Skeletal muscle cell (primary cell): ENCODE data around the gene POFUT2.

Experiments
- DNase-seq: peaks from one replicate; pipeline ENCODE4 v3.0.0-alpha.2; 2010; ENCODE audit warnings: low read depth
- H3K4me3 ChIP-seq: 2 replicates; pipeline ENCODE4 v1.5.1; 2011; ENCODE audit warnings: low read depth, mild to moderate bottlenecking, control low read depth, low read length, moderate library complexity

The POFUT2 gene

GRCh38 chr21:45256021-45256911 is 31.4 kb downstream of the POFUT2 start:
- DNase-seq = no peak
- no peak overlapping the region for H3K4me3 ChIP-seq

DNA sequence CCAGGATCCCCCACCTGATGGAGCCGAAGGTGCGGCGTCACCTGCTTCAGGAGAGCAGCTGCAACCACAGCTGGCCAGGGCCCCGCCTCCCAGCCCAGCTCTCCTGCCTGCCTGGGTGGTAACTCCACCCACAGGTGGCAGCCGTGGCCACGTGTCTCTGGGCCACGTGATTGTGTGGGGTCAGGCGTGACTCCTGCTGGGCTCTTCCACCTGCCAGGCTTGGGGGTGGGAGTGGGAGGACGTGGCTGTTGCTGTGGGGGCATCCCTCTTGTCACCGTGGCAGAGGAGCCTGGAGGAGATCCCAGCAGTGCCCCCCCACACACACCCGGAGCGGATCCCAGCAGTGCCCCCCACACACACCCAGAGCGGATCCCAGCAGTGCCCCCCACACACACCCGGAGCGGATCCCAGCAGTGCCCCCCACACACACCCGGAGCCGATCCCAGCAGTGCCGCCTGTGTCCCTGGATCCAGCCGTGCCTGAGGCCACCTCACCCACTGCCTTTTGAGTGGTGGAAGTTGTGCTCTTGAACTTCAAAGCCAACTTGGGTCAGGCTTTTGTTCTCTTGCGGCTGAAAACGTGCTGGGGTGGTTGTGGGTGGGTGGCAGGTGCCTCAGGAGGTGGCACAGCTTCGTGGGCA is 32.2 kb downstream of the POFUT2 start:
- H3K4me3 ChIP-seq = no peak overlapping the region
- no peak for DNase-seq

- no peak for DNase-seq
- no peak overlapping the region for H3K4me3 ChIP-seq
These were observed 33.2 kb downstream of the POFUT2 start for GRCh38 chr21:45254460-45254930.

DNA sequence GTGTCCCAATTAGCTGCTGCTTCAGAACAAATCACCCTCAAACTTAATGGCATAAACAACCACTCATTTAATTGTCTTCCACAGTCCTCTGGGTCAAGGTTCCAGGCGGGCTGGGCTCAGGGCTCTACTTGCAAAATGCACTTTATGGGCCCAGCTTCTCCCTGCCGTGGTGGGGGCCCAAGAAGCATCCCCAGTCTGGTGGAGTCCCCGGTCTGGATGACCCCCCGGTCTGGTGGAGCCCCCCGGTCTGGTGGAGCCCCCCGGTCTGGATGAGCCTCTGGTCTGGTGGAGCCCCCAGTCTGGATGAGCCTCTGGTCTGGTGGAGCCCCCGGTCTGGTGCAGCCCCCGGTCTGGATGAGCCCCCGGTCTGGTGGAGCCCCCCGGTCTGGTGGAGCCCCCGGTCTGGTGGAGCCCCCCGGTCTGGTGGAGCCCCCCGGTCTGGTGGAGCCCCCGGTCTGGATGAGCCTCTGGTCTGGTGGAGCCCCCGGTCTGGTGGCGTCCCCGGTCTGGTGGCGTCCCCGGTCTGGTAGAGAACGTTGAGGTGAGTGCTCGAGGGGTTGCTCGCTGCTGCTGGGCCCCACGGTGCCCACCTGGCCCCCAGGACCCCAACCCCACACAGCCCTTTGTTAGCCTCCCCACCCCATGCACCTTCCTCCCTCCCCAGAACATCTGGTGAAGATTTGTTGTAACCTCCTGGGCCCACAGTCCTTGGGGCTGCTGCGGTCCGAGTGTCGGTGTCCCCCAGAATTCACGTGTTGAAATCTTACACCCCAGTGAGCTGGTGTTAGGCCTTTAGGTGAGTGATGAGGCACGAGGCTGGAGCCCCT is 33.8 kb downstream of the POFUT2 start:
- no peak for DNase-seq
- no peak overlapping the region for H3K4me3 ChIP-seq

DNA sequence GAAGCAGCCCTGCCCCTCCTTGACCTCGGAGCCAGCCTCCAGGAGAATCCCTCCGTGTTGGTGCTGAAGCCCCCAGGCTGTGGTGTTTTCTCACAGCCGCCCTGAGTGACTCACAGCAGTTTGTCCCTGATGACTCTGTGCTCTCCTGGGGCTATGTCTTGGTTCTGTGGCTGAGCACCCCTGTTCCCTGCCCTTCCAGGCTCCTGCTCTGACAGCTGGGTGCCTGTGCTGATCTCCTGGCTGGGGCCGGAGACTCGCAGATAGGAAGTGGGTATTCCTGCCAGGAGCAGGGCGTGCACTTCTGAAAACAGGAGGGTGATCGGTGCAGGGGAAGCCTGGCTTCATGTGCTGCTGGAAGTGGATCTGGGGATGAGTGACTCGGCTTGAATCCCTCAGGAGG is 34.5 kb downstream of the POFUT2 start:
- no peak for DNase-seq

DNA sequence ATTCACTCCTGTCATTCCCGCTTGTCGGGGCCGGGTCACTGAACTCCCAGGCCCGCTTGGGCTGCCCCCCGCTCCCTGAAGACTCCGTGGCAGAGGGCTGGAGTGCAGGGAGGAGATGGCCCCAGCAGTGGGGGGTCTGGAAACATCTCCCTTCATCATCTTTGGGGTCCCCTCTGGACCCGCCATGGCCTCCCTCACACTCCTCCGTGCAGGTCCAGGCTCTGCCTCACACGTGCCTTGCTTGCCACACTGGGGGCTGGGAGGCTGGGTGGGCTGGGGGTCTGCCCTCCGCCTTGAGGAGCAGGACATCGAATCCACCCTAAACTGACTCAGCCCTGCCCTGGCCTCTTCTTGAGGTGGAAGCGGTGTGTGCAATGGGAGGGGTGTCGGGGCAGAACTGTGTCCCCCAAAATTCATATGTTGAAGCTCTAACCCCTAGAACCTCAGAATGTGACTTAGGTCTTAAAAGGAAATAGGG is 35.2 kb downstream of the POFUT2 start:
- no peak overlapping the region for H3K4me3 ChIP-seq
- no peak for DNase-seq

More for the DNA sequence above, 34.5 kb downstream of the POFUT2 start:
- H3K4me3 ChIP-seq = no peak overlapping the region

- DNase-seq = no peak
- H3K4me3 ChIP-seq = no peak overlapping the region
These were observed 35.9 kb downstream of the POFUT2 start for GRCh38 chr21:45251635-45252447.

DNA sequence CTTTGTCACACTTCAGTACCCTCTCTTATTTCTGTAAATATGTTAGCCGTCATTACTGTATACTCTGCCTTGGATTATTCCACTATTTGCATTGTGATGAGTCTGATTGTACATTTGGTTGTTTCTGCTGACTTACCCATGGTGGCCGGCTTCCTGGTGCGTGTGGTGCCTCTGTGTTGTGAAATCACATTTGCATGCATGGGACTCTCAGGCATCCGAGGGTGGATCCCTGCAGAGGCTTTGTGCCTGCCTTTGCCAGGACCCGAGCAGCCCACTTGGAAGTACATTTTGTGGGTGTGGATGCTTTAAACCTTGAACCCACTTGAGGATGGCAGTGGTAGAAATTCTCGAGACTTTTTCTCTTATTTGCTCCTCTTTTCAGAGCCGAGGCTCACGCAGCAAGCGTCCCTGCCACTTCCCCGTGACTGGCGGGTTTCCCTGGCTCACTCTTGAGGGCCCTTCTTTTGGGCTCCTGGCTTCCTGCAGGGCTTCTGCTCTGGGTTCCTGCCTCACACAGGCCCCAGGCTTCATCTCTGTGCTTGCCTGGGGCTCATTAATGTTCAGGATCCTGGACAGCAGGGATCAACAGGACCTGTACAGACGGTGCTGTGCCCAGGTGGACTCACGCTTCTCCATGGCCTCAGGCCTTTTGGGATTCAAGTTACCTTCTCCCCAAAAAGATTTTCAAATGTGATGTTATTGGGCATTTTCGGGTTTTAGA is 36.6 kb downstream of the POFUT2 start:
- DNase-seq = no peak
- no peak overlapping the region for H3K4me3 ChIP-seq

DNA sequence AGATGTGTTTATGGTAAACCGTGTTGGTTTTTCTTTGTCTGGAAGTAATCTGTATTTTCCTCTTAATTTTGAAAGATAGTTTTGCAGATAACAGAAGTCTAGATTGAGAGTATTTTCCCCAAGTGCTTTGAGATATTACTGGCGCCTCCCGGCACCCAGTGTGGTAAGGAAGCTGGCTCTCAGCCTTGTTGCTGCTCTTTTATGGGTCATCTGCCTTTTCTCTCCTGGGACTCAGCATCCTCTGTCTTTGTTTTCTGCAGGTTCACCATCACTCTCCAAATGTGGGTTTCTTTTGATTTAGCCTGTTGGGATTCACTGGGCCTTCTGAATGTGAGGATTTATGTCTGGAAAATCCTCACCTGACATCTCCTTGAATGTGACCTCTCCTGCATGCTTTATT is 37.4 kb downstream of the POFUT2 start:
- DNase-seq = no peak
- no peak overlapping the region for H3K4me3 ChIP-seq

- H3K4me3 ChIP-seq = no peak overlapping the region
These were observed 38.1 kb downstream of the POFUT2 start for GRCh38 chr21:45249626-45250025.

GRCh38 chr21:45248893-45249381 is 38.8 kb downstream of the POFUT2 start:
- peak overlapping the region; percentile 13 for H3K4me3 ChIP-seq
- no peak for DNase-seq

More at GRCh38 chr21:45249626-45250025, 38.1 kb downstream of the POFUT2 start:
- DNase-seq = no peak

DNA sequence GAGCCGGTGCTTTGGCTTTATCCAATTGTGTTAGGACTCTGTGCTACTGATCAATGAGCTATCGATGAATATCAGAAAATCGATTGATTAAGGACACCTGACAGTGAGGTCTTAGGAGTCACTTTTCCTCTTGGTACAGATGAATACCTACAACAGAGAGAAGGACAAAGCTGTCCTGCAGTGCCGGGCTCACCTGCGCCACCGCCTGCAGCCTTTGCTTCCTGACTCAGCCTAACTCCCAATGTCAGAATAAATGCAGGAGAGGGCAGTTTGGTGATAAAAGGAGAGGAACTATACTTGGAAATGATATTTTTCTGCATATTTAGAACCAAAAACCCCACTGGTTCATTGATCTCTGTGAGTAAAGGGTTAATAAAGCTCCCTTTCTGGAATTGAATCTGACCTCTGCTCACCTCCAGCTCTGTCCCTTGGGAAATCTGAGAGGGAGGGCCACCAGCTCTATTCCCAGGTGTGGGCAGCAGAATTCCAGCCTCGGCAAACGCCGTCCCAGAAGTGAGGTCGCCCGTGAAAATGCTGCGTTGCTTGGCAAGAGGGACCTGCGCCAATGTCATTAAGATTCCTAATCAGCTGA is 39.3 kb downstream of the POFUT2 start:
- DNase-seq = no peak
- H3K4me3 ChIP-seq = peak overlapping the region; percentile 13

GRCh38 chr21:45246386-45247320 is 41.0 kb downstream of the POFUT2 start:
- DNase-seq = no peak
- H3K4me3 ChIP-seq = no peak overlapping the region

- no peak for DNase-seq
- no peak overlapping the region for H3K4me3 ChIP-seq
These were observed 42.8 kb downstream of the POFUT2 start for GRCh38 chr21:45244799-45245340.

DNA sequence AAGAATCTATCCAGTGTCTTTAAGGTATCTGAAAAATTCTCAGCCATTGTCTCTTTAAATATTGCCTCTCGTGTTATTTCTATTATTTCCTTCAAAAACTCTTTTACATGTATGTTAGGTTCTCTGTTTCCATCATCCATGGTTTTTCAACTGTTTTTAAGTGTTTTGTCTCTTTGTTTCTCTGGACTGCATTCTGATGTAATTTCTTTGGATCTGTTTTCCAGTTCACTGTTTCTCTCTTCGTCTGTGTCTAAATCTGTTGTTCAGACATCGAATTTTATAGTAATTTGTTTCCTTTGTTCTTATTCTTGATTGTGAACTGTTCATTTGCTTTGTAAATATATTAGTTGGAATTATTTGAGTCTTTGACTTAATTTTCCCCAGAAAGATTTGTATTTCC is 44.1 kb downstream of the POFUT2 start:
- DNase-seq = no peak
- no peak overlapping the region for H3K4me3 ChIP-seq

DNA sequence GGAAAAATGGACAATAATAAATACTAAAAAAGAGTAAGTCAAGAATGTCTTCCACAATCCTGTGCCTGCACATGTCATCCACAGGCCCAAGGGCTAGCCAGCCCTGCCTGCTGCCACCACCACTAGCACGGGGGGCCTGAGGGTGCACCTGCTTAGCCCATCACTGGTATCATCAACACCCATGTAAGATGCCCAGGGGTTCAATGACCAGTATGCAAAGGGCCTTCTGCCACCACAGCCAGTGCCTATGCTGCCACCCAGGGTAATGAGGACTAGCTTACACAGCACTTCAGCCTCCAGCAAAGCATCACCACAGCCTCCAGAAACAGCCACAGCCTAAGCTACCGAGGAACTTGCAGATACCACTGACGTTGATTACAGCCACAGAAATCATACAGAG is 46.3 kb downstream of the POFUT2 start:
- H3K4me3 ChIP-seq = no peak overlapping the region
- DNase-seq = no peak

- DNase-seq = no peak
- no peak overlapping the region for H3K4me3 ChIP-seq
These were observed 50.3 kb downstream of the POFUT2 start for GRCh38 chr21:45237401-45237800.
